ENCODE results near the gene KIRREL3. TPM values are rescaled to one million over a fixed set of nuclear protein-coding genes. Genes with fewer than 3 reads are reported as not detected.

Gene KIRREL3
- total RNA-seq, 1 donor, result 0.45 TPM

DNA sequence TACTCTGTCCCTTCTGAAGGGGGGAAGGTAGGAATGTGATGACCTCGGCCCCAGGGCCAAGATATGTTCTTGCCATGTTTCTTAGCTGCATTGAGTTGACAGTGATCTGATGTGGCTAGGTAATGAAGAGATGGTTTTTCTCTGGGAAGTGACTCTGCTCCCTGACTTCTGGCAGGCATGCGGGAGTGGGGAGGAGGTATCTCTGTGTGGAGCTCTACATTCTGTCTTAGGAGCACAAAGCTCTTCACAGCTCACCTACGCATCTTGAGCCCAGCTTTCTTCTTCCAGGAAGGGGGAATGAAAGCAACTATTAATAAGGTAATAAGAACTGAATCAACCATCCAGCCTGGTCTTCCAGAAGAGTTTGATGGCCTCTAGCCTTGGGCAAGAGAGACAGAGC lies 404.1 kb downstream of the KIRREL3 start:
- no peak for DNase-seq (ENCODE audit: low read depth)

DNA sequence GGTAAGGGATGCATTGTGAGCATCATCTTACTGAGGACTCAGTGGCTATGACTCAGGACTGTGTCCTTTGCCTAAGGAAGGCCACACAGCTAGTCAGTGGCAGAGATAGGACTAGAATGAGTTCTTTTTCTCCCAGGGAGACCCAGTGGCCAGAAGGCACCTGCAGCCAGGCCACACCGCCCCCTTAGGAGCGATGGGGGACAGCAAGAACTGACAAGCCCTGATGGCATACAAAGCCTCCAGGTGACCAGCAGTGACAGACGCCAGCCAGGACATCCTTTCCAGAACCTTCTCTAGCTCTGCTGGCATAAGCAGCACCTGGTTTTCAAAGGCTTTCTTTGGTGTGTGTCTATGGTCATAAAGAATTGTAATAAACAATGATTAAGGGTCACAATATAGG lies 405.0 kb downstream of the KIRREL3 start:
- TF ChIP-seq, protein P1, sequence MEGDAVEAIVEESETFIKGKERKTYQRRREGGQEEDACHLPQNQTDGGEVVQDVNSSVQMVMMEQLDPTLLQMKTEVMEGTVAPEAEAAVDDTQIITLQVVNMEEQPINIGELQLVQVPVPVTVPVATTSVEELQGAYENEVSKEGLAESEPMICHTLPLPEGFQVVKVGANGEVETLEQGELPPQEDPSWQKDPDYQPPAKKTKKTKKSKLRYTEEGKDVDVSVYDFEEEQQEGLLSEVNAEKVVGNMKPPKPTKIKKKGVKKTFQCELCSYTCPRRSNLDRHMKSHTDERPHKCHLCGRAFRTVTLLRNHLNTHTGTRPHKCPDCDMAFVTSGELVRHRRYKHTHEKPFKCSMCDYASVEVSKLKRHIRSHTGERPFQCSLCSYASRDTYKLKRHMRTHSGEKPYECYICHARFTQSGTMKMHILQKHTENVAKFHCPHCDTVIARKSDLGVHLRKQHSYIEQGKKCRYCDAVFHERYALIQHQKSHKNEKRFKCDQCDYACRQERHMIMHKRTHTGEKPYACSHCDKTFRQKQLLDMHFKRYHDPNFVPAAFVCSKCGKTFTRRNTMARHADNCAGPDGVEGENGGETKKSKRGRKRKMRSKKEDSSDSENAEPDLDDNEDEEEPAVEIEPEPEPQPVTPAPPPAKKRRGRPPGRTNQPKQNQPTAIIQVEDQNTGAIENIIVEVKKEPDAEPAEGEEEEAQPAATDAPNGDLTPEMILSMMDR (IDR thresholded peaks at IDR 0.05; ENCODE audit: insufficient read depth, low read length), result no peak
- DNase-seq (ENCODE audit: low read depth), result no peak
- no peak overlapping the region for H3K4me3 ChIP-seq (ENCODE audit: low read depth, low read length)

More for the DNA sequence above, 404.1 kb downstream of the KIRREL3 start:
- TF ChIP-seq, protein P1 (IDR thresholded peaks at IDR 0.05; ENCODE audit: insufficient read depth, low read length), result no peak
- H3K4me3 ChIP-seq (ENCODE audit: low read depth, low read length), result no peak overlapping the region

DNA sequence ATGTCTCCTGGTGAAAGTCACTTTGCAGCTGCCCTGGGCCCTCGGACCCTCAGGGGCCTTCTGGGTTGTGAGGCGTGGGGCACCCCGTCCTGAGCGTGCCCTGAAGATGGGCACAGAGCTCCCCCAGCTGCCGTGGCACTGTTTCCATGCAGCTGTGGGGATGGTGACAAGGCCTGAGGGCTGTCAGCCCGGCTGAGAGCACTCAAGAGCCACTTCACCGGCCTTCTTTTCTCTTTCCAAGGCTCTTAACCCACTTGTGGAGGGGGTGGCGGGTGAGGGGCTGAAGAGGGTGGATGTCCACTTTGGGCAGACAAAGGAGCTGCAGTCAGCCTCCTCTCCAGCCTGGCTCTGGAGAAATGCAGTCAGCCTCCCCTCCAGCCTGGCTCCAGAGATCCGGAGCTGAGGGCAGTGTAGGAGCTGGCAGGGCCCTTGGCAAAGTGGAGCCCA lies 405.6 kb downstream of the KIRREL3 start:
- TF ChIP-seq, protein P1 (IDR thresholded peaks at IDR 0.05; ENCODE audit: insufficient read depth, low read length), result no peak
- no peak for DNase-seq (ENCODE audit: low read depth)
- no peak overlapping the region for H3K4me3 ChIP-seq (ENCODE audit: low read depth, low read length)

- no peak overlapping the region for H3K4me3 ChIP-seq (ENCODE audit: low read depth, low read length)
- no peak for DNase-seq (ENCODE audit: low read depth)
- TF ChIP-seq, protein P1 (IDR thresholded peaks at IDR 0.05; ENCODE audit: insufficient read depth, low read length), result no peak
Measured at GRCh38 chr11:126592496-126593410, 407.8 kb downstream of the KIRREL3 start.

- H3K4me3 ChIP-seq (ENCODE audit: low read depth, low read length), result no peak overlapping the region
- TF ChIP-seq, protein P1 (IDR thresholded peaks at IDR 0.05; ENCODE audit: insufficient read depth, low read length), result no peak
- DNase-seq (ENCODE audit: low read depth), result no peak
Measured at GRCh38 chr11:126591966-126592489, 408.5 kb downstream of the KIRREL3 start.

DNA sequence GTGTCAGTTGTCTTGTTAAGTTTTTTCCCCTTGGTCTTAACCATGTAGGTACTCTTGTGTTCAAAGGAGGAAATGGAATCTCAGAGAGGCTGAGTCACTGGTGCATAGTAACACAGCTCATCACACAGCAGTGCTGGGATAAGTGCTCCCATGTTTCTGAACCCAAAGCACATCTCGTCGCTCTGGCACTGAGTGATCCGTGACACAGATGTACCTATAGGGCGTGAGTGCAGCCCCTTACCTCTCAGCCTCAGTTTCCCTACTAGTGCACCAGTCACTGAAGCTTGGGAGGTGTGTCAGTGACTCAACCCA lies 411.1 kb downstream of the KIRREL3 start:
- TF ChIP-seq, protein P1 (IDR thresholded peaks at IDR 0.05; ENCODE audit: insufficient read depth, low read length), result no peak
- no peak overlapping the region for H3K4me3 ChIP-seq (ENCODE audit: low read depth, low read length)
- DNase-seq (ENCODE audit: low read depth), result no peak
